ENCODE results near the gene IL1RAPL2. TPM values are rescaled to one million over a fixed set of nuclear protein-coding genes. Genes with fewer than 3 reads are reported as not detected.
"Not testable (repeated sequence)": the region's sequence is repeated elsewhere in the genome, so short reads cannot be mapped to it uniquely, and the experiment has no call there.

Gene IL1RAPL2
- total RNA-seq, 1 donor from 2014 or later, result not detected

GRCh38 chrX:105650986-105651385 lies 1085.0 kb downstream of the IL1RAPL2 start:
- intact Hi-C loops (cut with micrococcal nuclease), result no loop called here
- Mint-ChIP-seq H3K9me3 (peaks cover 2% of the 10 kb centered on the region), H3K4me3 (no peak overlapping the region), H3K27ac (no peak overlapping the region), H3K4me1 (no peaks in the 10 kb centered on the region), H3K36me3 (ENCODE audit: low read depth) (no peaks in the 10 kb centered on the region), H3K27me3 (no peaks in the 10 kb centered on the region)
- ATAC-seq (ENCODE audit: low read depth), result no peak
- ChIA-PET POLR2A (no interaction called here), CTCF (no interaction called here)
- no peak for DNase-seq
- no peak for TF ChIP-seq CTCF (IDR thresholded peaks at IDR 0.05)

GRCh38 chrX:105653891-105654290 lies 1087.9 kb downstream of the IL1RAPL2 start:
- Mint-ChIP-seq H3K36me3 (ENCODE audit: low read depth) (no peaks in the 10 kb centered on the region), H3K4me3 (no peak overlapping the region), H3K9me3 (no peaks in the 10 kb centered on the region), H3K27ac (no peak overlapping the region), H3K27me3 (no peaks in the 10 kb centered on the region), H3K4me1 (no peaks in the 10 kb centered on the region)
- ChIA-PET CTCF (no interaction called here), POLR2A (no interaction called here)
- DNase-seq, result no peak
- ATAC-seq (ENCODE audit: low read depth), result no peak
- no peak for TF ChIP-seq CTCF (IDR thresholded peaks at IDR 0.05)
- intact Hi-C loops (cut with micrococcal nuclease), result no loop called here

DNA sequence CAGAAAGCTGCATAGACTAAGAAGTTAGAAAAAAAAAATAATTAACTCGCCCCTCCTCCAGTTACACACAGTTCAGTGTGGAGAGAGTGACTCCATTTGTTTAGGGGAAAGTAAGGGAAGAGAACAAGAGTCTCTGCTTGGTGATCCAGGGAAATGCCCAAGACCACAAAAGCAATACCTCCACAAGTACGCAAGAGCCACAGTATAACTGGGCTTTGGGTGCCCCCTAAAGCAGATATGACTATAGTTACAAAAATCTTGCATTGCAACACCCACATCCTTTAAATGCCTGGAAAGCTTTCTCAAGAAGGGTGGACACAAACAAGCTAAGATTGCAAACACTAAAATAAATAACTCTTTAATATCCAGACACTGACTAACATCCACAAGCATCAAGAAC lies 1092.1 kb downstream of the IL1RAPL2 start:
- no peak for TF ChIP-seq CTCF (IDR thresholded peaks at IDR 0.05)
- ATAC-seq (ENCODE audit: low read depth) (no peak), DNase-seq (no peak)
- peaks cover 4% of the 10 kb centered on the region for H3K9me3 Mint-ChIP-seq
- H3K27me3 Mint-ChIP-seq, result no peaks in the 10 kb centered on the region
- no peak overlapping the region for H3K4me3 Mint-ChIP-seq
- H3K4me1 Mint-ChIP-seq, result no peaks in the 10 kb centered on the region
- no peaks in the 10 kb centered on the region for H3K36me3 Mint-ChIP-seq (ENCODE audit: low read depth)
- intact Hi-C loops (cut with micrococcal nuclease), result no loop called here
- no peak overlapping the region for H3K27ac Mint-ChIP-seq
- ChIA-PET CTCF (no interaction called here), POLR2A (no interaction called here)

- peaks cover 4% of the 10 kb centered on the region for H3K9me3 Mint-ChIP-seq
- DNase-seq (no peak), ATAC-seq (ENCODE audit: low read depth) (no peak)
- H3K36me3 Mint-ChIP-seq (ENCODE audit: low read depth), result no peaks in the 10 kb centered on the region
- no peak overlapping the region for H3K4me3 Mint-ChIP-seq
- TF ChIP-seq CTCF (IDR thresholded peaks at IDR 0.05), result no peak
- no peak overlapping the region for H3K27ac Mint-ChIP-seq
- H3K4me1 Mint-ChIP-seq, result no peaks in the 10 kb centered on the region
- POLR2A ChIA-PET, result no interaction called here
- H3K27me3 Mint-ChIP-seq, result no peaks in the 10 kb centered on the region
- intact Hi-C loops (cut with micrococcal nuclease), result no loop called here
- CTCF ChIA-PET, result no interaction called here
These were observed 1096.2 kb downstream of the IL1RAPL2 start for GRCh38 chrX:105662248-105662647.

DNA sequence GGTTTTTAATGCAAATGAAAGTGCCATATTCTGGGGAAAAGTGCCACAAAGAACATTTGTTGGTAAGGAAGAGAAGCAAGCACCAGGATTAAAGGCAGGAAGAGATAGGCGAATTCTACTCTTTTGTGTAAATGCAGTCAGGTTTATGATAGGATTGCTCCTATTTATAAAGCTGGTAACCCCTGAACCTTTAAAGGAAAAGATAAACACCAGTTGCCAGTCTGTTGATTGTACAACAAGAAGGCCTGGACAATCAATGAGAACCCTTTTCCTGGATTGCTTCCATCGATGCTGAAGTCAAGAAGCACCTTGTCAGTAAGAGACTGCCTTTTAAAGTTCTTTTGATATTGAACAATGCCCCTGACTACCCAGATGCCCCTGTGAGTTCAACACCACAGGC lies 1098.2 kb downstream of the IL1RAPL2 start:
- ChIA-PET CTCF (no interaction called here), POLR2A (no interaction called here)
- Mint-ChIP-seq H3K27me3 (no peaks in the 10 kb centered on the region), H3K27ac (no peak overlapping the region), H3K4me3 (no peak overlapping the region), H3K36me3 (ENCODE audit: low read depth) (no peaks in the 10 kb centered on the region), H3K9me3 (peaks cover 2% of the 10 kb centered on the region), H3K4me1 (no peaks in the 10 kb centered on the region)
- intact Hi-C loops (cut with micrococcal nuclease), result no loop called here
- no peak for ATAC-seq (ENCODE audit: low read depth)
- no peak for DNase-seq
- no peak for TF ChIP-seq CTCF (IDR thresholded peaks at IDR 0.05)

DNA sequence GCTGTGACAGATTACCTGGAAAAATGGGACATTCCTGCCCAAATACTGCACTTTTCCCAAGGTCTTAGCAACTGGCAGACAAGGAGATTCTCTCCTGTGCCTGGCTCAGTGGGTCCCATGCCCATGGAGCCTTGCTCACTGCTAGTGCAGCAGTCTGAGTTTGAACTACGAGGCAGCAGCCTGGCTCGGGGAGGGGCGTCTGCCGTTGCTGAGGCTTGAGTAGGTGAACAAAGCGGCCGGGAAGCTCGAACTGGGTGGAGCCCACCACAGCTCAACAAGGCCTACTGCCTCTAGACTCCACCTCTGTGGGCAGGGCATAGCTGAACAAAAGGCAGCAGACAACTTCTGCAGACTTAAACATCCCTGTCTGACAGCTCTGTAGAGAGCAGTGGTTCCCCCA lies 1118.3 kb downstream of the IL1RAPL2 start:
- H3K27me3 Mint-ChIP-seq; intact Hi-C loops (cut with micrococcal nuclease); CTCF ChIA-PET; H3K27ac Mint-ChIP-seq; H3K36me3 Mint-ChIP-seq (ENCODE audit: low read depth); ATAC-seq (ENCODE audit: low read depth); POLR2A ChIA-PET; DNase-seq; H3K4me1 Mint-ChIP-seq; H3K9me3 Mint-ChIP-seq; H3K4me3 Mint-ChIP-seq: not testable (repeated sequence)

All from activated B cell treated with CpG ODN at 0.5 μM for 24 hours (primary cell).